PC-3 (cell line): ENCODE measurements around the gene RBBP9. TPM values are rescaled to one million over a fixed set of nuclear protein-coding genes. Genes with fewer than 3 reads are reported as not detected.

Experiments used
- ATAC-seq: fragments of 200-7000 bp; cut with Tn5 transposase; 2 replicates; pipeline ENCODE4 v1.9.1; 2020; ENCODE audit warnings: mild to moderate bottlenecking, moderate library complexity
- BruUV-seq: library from RNA; stranded (reverse); fragments of 400-500 nt; replicated peaks from 2 replicates; lab custom pipeline; 2021; lab: Mats Ljungman, UMichigan
- CTCF ChIA-PET: fragments of 300-600 bp; sonication (Branson Sonifier 250); formaldehyde crosslinking; loops from one replicate; lab custom pipeline; 2022; ENCODE audit warnings: antibody characterized with exemption; lab: Charles Lee
- POLR2A ChIA-PET: fragments of 300-600 bp; sonication (Branson Sonifier 250); formaldehyde crosslinking; loops from one replicate; lab custom pipeline; 2022; ENCODE audit warnings: antibody characterized with exemption; ENCODE audit not compliant: unreplicated experiment; lab: Charles Lee
- DNase-seq: peaks from one replicate; pipeline ENCODE4 v3.0.0-alpha.2; 2015
- H2AFZ ChIP-seq: fragments of 300-600 bp; sonication (generic); 2 replicates; pipeline ENCODE4 v1.6.0; 2016; ENCODE audit warnings: antibody characterized with exemption, low read length
- H3F3A ChIP-seq: fragments of 300-600 bp; sonication (generic); one replicate; pipeline ENCODE4 v1.6.0; 2017; ENCODE audit warnings: antibody characterized with exemption, low read length, control low read depth, mild to moderate bottlenecking; ENCODE audit not compliant: unreplicated experiment
- H3K27ac ChIP-seq: fragments of 300-600 bp; sonication (generic); 2 replicates; pipeline ENCODE4 v1.5.1; 2016; ENCODE audit warnings: mild to moderate bottlenecking, low read length
- H3K27me3 ChIP-seq: fragments of 300-600 bp; sonication (generic); 2 replicates; pipeline ENCODE4 v1.6.1; 2016; ENCODE audit warnings: low read length, mixed read lengths
- H3K36me3 ChIP-seq: fragments of 300-600 bp; sonication (generic); 2 replicates; pipeline ENCODE4 v1.6.1; 2016; ENCODE audit warnings: low read depth, mixed run types, low read length, mixed read lengths
- H3K4me1 ChIP-seq: fragments of 300-600 bp; sonication (generic); 2 replicates; pipeline ENCODE4 v1.5.1; 2016; ENCODE audit warnings: low read length; ENCODE audit not compliant: insufficient read depth
- H3K4me2 ChIP-seq: fragments of 300-600 bp; sonication (generic); 2 replicates; pipeline ENCODE4 v1.6.0; 2016; ENCODE audit warnings: low read length
- H3K4me3 ChIP-seq: fragments of 300-600 bp; sonication (generic); 2 replicates; pipeline ENCODE4 v1.5.1; 2016; ENCODE audit warnings: mild to moderate bottlenecking, low read length, mixed read lengths
- H3K79me2 ChIP-seq: fragments of 300-600 bp; sonication (generic); 2 replicates; pipeline ENCODE4 v1.6.1; 2017; ENCODE audit warnings: low read length, mixed read lengths
- H3K9ac ChIP-seq: fragments of 300-600 bp; sonication (generic); 2 replicates; pipeline ENCODE4 v1.6.0; 2016; ENCODE audit warnings: mild to moderate bottlenecking, low read length
- H3K9me2 ChIP-seq: fragments of 300-600 bp; sonication (generic); replicated peaks from 2 replicates; pipeline ENCODE4 v1.6.1; 2016; ENCODE audit warnings: mixed run types, low read length, mixed read lengths
- H3K9me3 ChIP-seq: fragments of 300-600 bp; sonication (generic); 2 replicates; pipeline ENCODE4 v1.6.1; 2016; ENCODE audit warnings: low read length, mixed read lengths
- H4K20me1 ChIP-seq: fragments of 300-600 bp; sonication (generic); 2 replicates; pipeline ENCODE4 v1.6.1; 2016; ENCODE audit warnings: low read length, mixed read lengths
- EZH2 ChIP-seq: fragments of 300-600 bp; sonication (generic); IDR thresholded peaks from one replicate; pipeline ENCODE4 v1.6.1; 2017; ENCODE audit warnings: antibody characterized with exemption, mild to moderate bottlenecking, low read length; ENCODE audit not compliant: unreplicated experiment
- EZH2phosphoT487 ChIP-seq: fragments of 300-600 bp; sonication (generic); IDR thresholded peaks from 2 replicates; pipeline ENCODE4 v1.6.1; 2018; ENCODE audit warnings: mild to moderate bottlenecking, antibody characterized with exemption, low read length, borderline replicate concordance
- intact Hi-C: fragments of 100-400 bp; cut with micrococcal nuclease; formaldehyde crosslinking; loops from 2 replicates; pipeline ENCODE4 v1.9.0; 2023
- total RNA-seq: library from RNA; depleted of rRNA; stranded (reverse); fragments of >200 nt; gene quantifications from 2 replicates; pipeline ENCODE4 v1.2.3, GENCODE V29; 2014
- TF ChIP-seq, protein P1 (sequence below): fragments of 300-600 bp; sonication (generic); conservative IDR thresholded peaks from 2 replicates; pipeline ENCODE4 v1.5.1; 2017; ENCODE audit warnings: antibody characterized with exemption, low read depth, mild to moderate bottlenecking, low read length

Gene RBBP9
- total RNA-seq, 1 experiment from 2014 or later = 22.8 TPM

DNA sequence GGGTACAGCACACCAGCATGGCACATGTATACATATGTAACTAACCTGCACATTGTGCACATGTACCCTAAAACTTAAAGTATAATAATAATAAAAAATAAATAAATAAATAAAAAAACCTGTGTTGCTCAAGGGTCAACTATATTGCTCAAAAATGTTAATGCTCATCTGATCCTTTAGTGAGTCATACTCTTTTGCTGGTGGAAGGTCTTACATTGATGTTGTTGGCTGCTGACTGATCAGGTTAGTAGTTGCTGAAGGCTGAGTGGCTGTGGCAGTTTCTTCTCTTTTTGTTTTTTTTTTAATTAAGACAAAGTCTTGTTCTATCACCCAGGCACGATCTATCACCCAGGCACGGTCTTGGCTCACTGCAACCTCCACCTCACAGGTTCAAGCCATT is 40.6 kb upstream of the RBBP9 start:
- no peak overlapping the region for H3K9ac ChIP-seq
- no peak overlapping the region for H3K4me3 ChIP-seq
- no peaks in the 10 kb centered on the region for H3K27me3 ChIP-seq
- peaks cover 12% of the 10 kb centered on the region for H3F3A ChIP-seq
- no peak overlapping the region; the same call in 1 of the 2 replicates for H3K27ac ChIP-seq
- no peaks in the 10 kb centered on the region for H3K9me2 ChIP-seq
- H2AFZ ChIP-seq = no peak overlapping the region
- H3K9me3 ChIP-seq = no peaks in the 10 kb centered on the region
- CTCF ChIA-PET = no interaction called here
- no peaks in the 10 kb centered on the region for H4K20me1 ChIP-seq
- intact Hi-C loops = no loop called here
- ATAC-seq (no peak), DNase-seq (peak; percentile 42)
- POLR2A ChIA-PET = no interaction called here
- TF ChIP-seq EZH2phosphoT487 (no peak), EZH2 (no peak)
- TF ChIP-seq, protein P1, sequence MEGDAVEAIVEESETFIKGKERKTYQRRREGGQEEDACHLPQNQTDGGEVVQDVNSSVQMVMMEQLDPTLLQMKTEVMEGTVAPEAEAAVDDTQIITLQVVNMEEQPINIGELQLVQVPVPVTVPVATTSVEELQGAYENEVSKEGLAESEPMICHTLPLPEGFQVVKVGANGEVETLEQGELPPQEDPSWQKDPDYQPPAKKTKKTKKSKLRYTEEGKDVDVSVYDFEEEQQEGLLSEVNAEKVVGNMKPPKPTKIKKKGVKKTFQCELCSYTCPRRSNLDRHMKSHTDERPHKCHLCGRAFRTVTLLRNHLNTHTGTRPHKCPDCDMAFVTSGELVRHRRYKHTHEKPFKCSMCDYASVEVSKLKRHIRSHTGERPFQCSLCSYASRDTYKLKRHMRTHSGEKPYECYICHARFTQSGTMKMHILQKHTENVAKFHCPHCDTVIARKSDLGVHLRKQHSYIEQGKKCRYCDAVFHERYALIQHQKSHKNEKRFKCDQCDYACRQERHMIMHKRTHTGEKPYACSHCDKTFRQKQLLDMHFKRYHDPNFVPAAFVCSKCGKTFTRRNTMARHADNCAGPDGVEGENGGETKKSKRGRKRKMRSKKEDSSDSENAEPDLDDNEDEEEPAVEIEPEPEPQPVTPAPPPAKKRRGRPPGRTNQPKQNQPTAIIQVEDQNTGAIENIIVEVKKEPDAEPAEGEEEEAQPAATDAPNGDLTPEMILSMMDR = no peak
- peaks cover 47% of the 10 kb centered on the region for H3K36me3 ChIP-seq
- BruUV-seq = no TSS peak
- H3K4me2 ChIP-seq = no peak overlapping the region
- no peaks in the 10 kb centered on the region for H3K79me2 ChIP-seq
- H3K4me1 ChIP-seq = peaks cover 29% of the 10 kb centered on the region

DNA sequence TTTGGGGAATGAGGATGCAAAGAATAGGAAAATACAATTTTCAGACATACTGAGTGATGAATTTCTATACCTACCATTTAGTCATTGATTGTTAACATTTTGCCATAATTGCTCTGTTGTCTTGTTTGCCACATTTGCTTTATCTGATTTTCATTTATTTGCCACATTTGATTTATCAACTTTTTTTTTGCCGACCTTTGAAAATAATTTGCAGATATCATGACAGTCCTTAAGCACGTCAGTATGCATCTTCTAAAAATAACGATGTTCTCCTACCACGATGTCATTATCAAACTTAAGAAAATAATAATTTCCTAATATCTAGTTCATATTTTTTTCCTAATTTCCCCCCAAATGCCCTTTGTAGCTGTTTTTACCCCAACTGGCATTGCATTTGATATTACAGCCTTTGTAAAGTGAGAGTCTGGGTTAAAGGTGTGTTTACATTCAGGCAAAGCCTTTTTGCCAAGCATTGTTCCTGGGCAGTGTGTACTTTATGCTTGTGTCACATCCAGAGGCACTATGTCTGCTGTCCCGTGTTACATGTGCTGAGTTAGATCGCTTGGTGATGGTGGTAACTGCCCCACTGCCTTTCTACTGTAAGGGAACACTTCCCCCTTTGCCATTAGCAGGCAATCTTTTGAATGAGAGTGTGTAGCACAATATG is 37.1 kb upstream of the RBBP9 start:
- Histone ChIP-seq H3K4me1 (peaks cover 3% of the 10 kb centered on the region; the same call in 1 of the 2 replicates), H3K4me3 (no peak overlapping the region), H3K9ac (no peak overlapping the region), H3K9me2 (no peaks in the 10 kb centered on the region), H3F3A (no peaks in the 10 kb centered on the region), H4K20me1 (no peaks in the 10 kb centered on the region), H3K36me3 (peaks cover 63% of the 10 kb centered on the region), H2AFZ (no peak overlapping the region), H3K27ac (no peak overlapping the region), H3K4me2 (no peak overlapping the region), H3K9me3 (no peaks in the 10 kb centered on the region), H3K79me2 (no peaks in the 10 kb centered on the region), H3K27me3 (no peaks in the 10 kb centered on the region)
- POLR2A ChIA-PET = interaction anchor here (1.1 kb wide), 1 partner anchor 26 kb away, joined by 5 read pairs; the partner anchor contains the start of gene SEC23B
- TF ChIP-seq, protein P1 = no peak
- TF ChIP-seq EZH2 (no peak), EZH2phosphoT487 (no peak)
- BruUV-seq = TSS peak; percentile 7
- DNase-seq = no peak
- CTCF ChIA-PET = no interaction called here
- peak; percentile 48 for ATAC-seq
- intact Hi-C loops = no loop called here

DNA sequence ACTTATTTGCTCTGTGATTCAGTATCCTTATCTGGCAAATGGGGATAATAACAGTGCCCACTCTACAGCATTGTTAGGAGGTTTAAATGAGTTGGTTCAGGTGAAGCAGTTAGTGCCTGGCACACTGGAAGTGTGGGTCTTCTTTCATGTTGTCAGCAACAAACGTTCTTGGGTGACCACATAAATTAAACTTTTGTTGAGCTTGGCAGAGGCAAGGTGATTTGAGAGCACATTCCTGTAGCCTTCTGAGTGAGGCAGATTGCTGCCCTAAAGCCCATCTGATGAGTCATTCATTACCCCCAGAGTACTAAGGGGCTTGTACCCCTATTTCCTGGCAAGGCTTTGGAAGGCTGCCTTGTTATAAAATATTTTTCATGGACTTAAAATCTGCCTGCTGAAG is 36.5 kb upstream of the RBBP9 start:
- H3K4me2 ChIP-seq = no peak overlapping the region
- H3K9me2 ChIP-seq = no peaks in the 10 kb centered on the region
- no peaks in the 10 kb centered on the region for H3F3A ChIP-seq
- no peak overlapping the region for H3K4me3 ChIP-seq
- POLR2A ChIA-PET = interaction anchor here (1.1 kb wide), 1 partner anchor 26 kb away, joined by 5 read pairs; the partner anchor contains the start of gene SEC23B
- H3K9ac ChIP-seq = no peak overlapping the region
- DNase-seq (no peak), ATAC-seq (no peak; the same call in 1 of the 2 replicates)
- peaks cover 66% of the 10 kb centered on the region for H3K36me3 ChIP-seq
- no peak overlapping the region for H3K27ac ChIP-seq
- H4K20me1 ChIP-seq = no peaks in the 10 kb centered on the region
- no TSS peak for BruUV-seq
- no peaks in the 10 kb centered on the region for H3K27me3 ChIP-seq
- no peaks in the 10 kb centered on the region for H3K9me3 ChIP-seq
- CTCF ChIA-PET = no interaction called here
- H2AFZ ChIP-seq = no peak overlapping the region
- intact Hi-C loops = no loop called here
- TF ChIP-seq, protein P1 = no peak
- TF ChIP-seq EZH2phosphoT487 = no peak
- no peak for TF ChIP-seq EZH2
- no peaks in the 10 kb centered on the region for H3K79me2 ChIP-seq
- peaks cover 3% of the 10 kb centered on the region; the same call in 1 of the 2 replicates for H3K4me1 ChIP-seq
